Measurements from ENCODE around the gene ZHX3.

DNA sequence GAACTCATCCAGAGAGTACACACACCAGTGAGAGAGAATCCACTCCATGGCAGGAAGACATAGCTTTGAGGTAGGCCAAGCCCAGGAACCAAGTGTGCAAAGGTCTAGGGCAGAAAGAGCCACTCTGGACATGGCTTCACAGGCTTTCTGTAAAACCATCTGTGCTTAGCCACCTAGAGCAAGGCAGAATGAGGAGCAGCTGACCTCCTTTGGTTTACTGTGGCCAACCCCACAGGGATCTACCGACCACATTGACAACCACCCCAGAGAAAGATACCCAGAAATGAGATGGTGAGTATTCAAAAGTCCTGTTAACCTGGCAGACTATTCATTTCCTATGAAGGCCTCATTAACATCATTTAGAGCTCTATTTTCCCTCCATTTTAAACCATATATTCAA lies 10.5 kb downstream of the ZHX3 start:
- TF ChIP-seq, protein P1, sequence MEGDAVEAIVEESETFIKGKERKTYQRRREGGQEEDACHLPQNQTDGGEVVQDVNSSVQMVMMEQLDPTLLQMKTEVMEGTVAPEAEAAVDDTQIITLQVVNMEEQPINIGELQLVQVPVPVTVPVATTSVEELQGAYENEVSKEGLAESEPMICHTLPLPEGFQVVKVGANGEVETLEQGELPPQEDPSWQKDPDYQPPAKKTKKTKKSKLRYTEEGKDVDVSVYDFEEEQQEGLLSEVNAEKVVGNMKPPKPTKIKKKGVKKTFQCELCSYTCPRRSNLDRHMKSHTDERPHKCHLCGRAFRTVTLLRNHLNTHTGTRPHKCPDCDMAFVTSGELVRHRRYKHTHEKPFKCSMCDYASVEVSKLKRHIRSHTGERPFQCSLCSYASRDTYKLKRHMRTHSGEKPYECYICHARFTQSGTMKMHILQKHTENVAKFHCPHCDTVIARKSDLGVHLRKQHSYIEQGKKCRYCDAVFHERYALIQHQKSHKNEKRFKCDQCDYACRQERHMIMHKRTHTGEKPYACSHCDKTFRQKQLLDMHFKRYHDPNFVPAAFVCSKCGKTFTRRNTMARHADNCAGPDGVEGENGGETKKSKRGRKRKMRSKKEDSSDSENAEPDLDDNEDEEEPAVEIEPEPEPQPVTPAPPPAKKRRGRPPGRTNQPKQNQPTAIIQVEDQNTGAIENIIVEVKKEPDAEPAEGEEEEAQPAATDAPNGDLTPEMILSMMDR (conservative IDR thresholded peaks at IDR 0.05 in 1 of 2, IDR thresholded peaks at IDR 0.05 in 1 of 2; ENCODE audit: low read depth in 1 of 2, low read length in 2 of 2): no peak
- no peak for TF ChIP-seq EZH2 (IDR thresholded peaks at IDR 0.05; ENCODE audit: low read length, missing control alignments)
